Measurements from ENCODE around the gene LITAFD.
"Not testable (repeated sequence)": the region's sequence is repeated elsewhere in the genome, so short reads cannot be mapped to it uniquely, and the experiment has no call there.

The LITAFD gene

DNA sequence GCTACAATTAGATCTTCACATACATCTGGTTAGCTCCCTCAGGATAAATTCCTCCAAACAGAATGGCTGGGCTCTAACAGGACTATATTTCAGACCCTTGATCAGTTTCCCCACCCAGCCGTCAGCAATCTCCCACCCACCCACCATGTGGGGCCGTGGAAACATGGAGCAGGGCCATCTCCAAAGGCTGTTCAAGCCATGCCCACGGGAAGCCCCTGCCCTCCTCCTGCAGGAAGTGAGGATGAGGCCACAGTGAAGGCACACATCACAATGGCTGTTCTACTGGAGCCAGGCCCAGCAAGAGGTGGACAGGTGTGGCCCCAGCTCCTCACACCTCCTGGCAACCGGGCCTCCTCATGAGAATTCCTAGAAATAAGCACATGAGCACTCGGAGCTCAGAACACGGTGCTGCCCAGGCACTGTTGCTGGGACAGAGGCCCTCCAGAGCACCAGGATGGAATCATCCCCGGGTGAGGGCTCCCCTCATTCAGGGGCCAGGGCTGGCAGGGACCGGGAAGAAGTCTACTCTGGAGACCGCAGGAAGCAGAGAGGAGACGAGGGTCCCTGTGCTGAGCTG lies at the start of gene LITAFD:
TSS of gene LITAFD (plus strand) at position 311 of the 577 bp plus-strand sequence. CDS start 2,005 bp downstream, outside the sequence.
- no peak for DNase-seq

DNA sequence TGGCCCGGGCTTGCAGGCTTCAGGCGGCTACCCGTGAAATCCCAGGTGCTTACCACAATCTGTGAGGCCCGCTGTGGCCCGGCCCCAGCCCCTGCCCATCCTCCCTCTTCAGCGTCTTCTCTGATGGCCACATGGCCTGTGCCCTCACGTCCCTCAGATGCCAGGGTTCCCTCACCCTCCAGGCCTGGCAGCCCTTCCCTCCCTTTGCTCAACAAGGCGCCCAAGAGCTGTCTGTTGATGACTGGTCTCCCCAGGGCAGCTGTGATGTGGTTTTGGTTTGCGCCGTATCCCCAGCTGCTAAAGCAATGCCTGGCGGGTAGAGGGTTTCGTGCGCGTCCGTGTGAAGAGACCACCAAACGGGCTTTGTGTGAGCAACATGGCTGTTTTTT lies 49.4 kb upstream of the LITAFD start:
- peak; percentile 72 for DNase-seq

DNA sequence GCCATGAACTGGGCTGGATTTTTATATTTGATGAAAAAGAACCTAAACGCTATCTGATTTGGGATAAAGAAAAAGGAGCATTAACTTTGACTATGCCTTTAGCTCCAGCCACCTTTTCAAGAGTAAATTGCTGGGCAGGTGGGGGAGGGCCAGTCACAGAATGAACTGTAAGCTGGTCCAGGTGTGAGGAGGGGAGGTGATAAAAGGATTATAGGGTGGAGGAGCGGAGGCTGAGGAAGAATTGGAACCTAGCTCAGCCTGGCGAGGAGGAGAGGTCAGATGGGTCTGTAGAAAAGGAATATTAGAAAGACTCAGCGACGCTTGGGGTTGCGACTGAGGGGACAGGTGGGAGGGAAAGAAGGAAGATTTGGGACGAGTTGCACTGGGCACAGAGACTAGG lies 45.4 kb upstream of the LITAFD start:
- not testable (repeated sequence) for DNase-seq

GRCh38 chr16:8837594-8837993 lies 44.6 kb upstream of the LITAFD start:
- not testable (repeated sequence) for DNase-seq

- not testable (repeated sequence) for DNase-seq
Measured at GRCh38 chr16:8842016-8842415, 40.1 kb upstream of the LITAFD start.

DNA sequence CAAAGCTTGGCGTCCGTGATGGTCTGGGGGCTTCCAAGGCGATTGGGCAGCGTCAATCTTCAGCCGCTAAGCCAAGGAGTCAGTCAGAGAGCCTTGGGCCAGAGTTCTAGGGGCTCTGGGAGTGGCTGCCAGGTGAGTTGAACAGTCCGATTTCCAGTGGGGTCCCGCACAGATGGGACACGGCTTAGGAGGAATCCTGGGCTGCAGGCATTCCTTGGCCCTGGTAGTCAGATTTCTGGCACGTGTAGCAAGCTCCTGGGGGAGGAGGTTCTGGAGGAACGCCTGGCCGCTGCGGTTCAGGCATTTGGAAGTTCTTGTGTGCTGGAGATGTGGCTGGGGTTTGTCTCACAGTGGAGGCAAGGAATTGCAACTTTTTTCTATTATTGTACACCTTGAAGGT lies 38.9 kb upstream of the LITAFD start:
- DNase-seq, result not testable (repeated sequence)

DNA sequence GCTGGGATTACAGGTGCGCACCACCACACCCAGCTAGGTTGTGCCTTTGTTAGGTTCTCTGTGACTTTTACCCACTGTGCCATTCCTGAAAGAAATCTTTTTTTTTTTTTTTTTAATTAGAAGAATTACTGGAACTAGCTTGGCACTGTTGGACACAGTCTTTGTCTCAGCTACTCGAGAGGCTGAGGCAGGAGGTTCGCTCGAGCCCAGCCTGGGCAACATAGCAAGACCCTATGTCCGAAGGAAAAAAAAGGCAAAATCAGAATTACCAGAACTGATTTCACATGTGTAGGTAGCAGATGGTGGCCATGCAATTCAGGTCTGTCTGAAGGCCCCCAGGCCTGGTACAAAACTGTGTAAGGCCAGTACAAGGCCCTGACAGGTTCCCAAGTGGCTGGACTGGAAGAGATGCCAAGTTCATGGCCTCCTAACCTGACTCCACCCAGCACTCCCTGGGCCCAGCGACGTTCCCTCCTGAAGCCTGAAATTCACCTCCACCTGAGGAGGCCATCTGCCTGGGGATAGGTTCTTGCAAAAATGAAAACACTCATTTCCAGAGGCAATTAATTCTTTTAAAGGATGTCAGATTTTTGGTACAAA lies 36.4 kb upstream of the LITAFD start:
- DNase-seq, result no peak

GRCh38 chr16:8846401-8846932 lies 35.7 kb upstream of the LITAFD start:
- DNase-seq, result no peak

DNA sequence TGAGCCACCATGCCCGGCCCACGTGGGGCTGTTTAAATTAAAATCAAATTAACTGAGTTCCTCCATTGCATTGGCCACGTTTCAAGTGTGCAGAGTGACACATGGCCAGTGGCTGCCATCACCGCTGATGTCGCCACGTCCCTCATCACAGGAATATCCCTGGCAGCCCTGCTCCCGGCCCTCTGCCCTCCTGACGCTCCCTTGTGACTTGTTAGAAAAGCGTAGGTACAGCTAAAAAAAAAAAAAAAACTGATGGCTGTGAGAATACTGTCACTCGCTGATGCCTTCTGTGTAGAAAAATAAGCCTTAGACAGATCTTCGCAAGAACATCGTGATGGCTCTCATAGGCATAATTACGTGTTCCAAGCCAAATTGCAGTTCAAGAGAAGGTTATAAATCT lies 35.0 kb upstream of the LITAFD start:
- DNase-seq, result no peak

DNA sequence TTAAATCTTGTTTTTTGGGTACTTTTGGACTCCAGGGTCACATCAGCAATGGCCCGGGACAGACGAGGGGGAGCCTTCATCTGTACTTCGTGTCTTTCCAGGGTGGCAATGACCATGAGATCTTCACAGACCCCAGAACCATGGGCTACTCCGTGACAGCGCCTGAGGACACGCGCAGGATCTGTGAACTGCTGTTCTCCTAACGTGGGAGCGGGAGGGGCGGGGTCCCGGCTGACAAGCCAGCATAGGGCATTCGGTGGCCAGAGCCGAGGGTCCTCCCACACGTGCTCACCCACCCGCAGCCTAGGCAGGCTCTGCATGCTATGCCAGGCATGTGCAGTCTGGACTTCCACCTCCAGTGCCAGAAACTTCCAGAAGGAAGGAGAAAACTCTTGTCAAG lies 34.5 kb upstream of the LITAFD start:
- no peak for DNase-seq

DNA sequence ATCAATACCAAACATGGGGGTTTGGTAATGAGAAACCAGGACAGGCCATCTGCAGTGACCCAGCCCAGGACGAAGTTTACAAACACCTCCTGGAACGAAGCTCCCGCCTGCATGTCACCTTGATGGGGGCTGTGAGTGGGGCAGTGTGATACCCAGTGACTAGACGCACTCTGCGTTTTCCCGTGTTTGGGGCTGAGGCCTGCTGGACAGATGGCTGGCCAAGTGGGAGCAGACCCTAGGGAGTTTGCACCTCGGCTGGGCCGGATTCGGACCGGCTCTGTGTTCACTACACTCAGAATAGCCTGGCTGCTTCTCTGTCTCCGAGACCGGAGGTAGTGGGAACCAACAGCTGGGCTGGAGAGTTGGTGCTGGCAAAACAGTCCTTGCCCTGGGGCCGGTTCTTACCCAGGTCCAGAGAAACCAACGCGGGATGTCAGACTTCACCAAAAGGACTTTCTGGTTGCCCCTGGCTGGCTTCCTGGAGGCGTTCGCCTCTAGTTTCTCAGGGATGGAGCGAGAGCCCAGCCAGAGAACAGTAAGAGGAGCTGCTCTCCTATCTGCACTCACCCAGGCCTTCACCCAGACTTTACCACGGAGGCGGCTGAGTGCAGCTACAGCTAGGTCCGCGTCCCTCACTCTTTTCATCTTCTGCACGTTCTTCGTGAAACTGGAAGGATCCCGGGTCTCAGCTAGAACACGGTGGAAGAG lies 33.8 kb upstream of the LITAFD start:
- no peak for DNase-seq

- DNase-seq, result no peak
Measured at GRCh38 chr16:8848939-8849391, 33.2 kb upstream of the LITAFD start.

GRCh38 chr16:8849411-8850011 lies 32.6 kb upstream of the LITAFD start:
- DNase-seq, result no peak

- peak; percentile 85 for DNase-seq
Measured at GRCh38 chr16:8850279-8850885, 31.8 kb upstream of the LITAFD start.

- DNase-seq, result no peak
Measured at GRCh38 chr16:8851761-8852403, 30.3 kb upstream of the LITAFD start.

GRCh38 chr16:8852534-8852933 lies 29.6 kb upstream of the LITAFD start:
- no peak for DNase-seq

DNA sequence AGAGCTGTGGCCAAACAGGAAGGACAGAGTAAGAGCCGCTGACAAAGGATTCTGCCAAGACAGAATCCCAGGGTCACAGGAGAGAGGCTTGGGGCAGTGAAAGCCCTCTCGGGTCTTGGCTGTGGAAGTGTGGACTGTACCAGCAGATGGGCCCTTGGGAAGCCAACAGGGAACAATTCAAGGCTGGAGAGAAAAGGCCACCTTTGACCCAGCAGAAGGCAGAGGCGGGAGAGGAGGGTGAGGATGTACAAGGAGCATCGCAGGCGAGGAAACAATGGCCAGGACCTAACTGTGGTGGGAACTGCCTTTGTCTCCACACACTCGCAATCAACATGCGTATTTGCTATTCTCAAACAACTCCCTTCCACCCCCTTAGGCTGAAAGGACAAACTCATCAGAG lies 29.0 kb upstream of the LITAFD start:
- DNase-seq, result no peak

GRCh38 chr16:8853611-8854010 lies 28.5 kb upstream of the LITAFD start:
- no peak for DNase-seq

DNA sequence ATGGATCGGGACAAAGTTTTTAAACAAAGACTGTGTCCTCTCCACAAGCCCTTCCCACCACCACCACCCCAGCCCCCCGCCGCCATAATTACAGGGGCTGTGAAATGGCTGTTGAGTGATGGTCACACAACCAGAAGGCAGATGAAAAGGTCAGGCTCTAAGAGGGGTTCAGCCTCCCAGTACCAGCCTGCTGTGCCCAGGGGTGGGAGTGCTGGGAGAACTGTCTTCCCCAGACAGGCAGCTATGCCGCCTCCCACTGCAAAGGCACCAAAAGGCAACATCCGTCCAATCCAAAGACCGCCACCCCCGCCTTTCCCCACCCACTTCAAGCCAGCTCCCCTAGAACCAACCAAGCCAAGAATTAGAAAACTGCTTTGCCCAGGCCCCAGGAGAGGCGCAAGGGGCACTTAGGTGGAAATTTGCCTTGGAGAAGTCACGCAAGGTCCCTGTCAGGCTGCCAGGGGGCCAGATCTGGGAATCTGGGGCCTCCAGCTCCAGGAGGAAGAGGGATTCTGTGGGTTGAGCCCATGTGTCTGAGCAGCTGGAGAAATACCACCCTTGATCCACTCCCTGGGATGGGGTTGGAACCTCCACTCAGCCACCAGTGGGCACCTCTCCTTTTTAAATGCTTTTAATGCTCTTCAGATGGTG lies 27.7 kb upstream of the LITAFD start:
- DNase-seq, result no peak

- peak; percentile 3 for DNase-seq
Measured at GRCh38 chr16:8855051-8855786, 26.9 kb upstream of the LITAFD start.

GRCh38 chr16:8855972-8856371 lies 26.2 kb upstream of the LITAFD start:
- no peak for DNase-seq
